Suprapubic skin (tissue), 4 donors: Measurements from ENCODE around the gene TCF15. TPM values are rescaled to one million over a fixed set of nuclear protein-coding genes. Genes with fewer than 3 reads are reported as not detected.
A peak's percentile ranks its signal among the peaks of the same experiment; 100 is the strongest.
"Not testable (repeated sequence)": the region's sequence is repeated elsewhere in the genome, so short reads cannot be mapped to it uniquely, and the experiment has no call there.

Experiments used
- DNase-seq, 2 donors: peaks; one replicate each; pipeline ENCODE4 v3.0.0-alpha.2; 2019; ENCODE audit warnings: low spot score in 2 of 2
- H3K27ac ChIP-seq: fragments of 200-600 bp; sonication (generic); one replicate; pipeline ENCODE4 v1.5.1; 2019
- H3K27me3 ChIP-seq: fragments of 200-600 bp; sonication (generic); one replicate; pipeline ENCODE4 v1.5.1; 2019
- H3K36me3 ChIP-seq: fragments of 200-600 bp; sonication (generic); one replicate; pipeline ENCODE4 v1.5.1; 2019
- H3K4me1 ChIP-seq: fragments of 200-600 bp; sonication (generic); one replicate; pipeline ENCODE4 v1.5.1; 2019
- H3K4me3 ChIP-seq: fragments of 200-600 bp; sonication (generic); one replicate; pipeline ENCODE4 v1.5.1; 2019; ENCODE audit warnings: mild to moderate bottlenecking
- H3K9me3 ChIP-seq: fragments of 200-600 bp; sonication (generic); one replicate; pipeline ENCODE4 v1.5.1; 2019
- CTCF ChIP-seq, 2 donors: fragments of 200-600 bp in 1 of 2; fragments of 450-650 bp in 1 of 2; sonication (generic) in 1 of 2; IDR thresholded peaks; one replicate each; pipeline ENCODE4 v1.5.1; 2016 to 2019; ENCODE audit warnings: antibody characterized with exemption in 2 of 2, mild to moderate bottlenecking in 1 of 2, moderate library complexity in 1 of 2
- EP300 ChIP-seq: sonication (generic); formaldehyde crosslinking; IDR thresholded peaks from one replicate; pipeline ENCODE4 v1.6.1; 2017; ENCODE audit warnings: antibody characterized with exemption
- POLR2A ChIP-seq, 2 donors: fragments of 450-650 bp; IDR thresholded peaks; one replicate each; pipeline ENCODE4 v1.6.1; 2017; ENCODE audit warnings: antibody characterized with exemption in 2 of 2, mild to moderate bottlenecking in 2 of 2, moderate library complexity in 2 of 2
- POLR2AphosphoS5 ChIP-seq, 3 donors: sonication (generic); formaldehyde crosslinking; IDR thresholded peaks; one replicate each; pipeline ENCODE4 v1.6.1; 2017; ENCODE audit warnings: antibody characterized with exemption in 3 of 3
- WGBS: methylation state at CpG from one replicate; pipeline ENCODE4 v1.1.5; 2018; 5-methylcytosine and 5-hydroxymethylcytosine counted together
- total RNA-seq, 4 donors: library from RNA; depleted of rRNA; stranded (reverse); fragments of >200 nt; gene quantifications; one replicate each; pipeline ENCODE4 v1.1.0, GENCODE V29; 2016

Gene TCF15
- total RNA-seq, 4 donors from 2014 or later, result 0.76 TPM; not detected in 3

- TF ChIP-seq CTCF (IDR thresholded peaks at IDR 0.05), result no peak
- no peak for TF ChIP-seq POLR2AphosphoS5 (IDR thresholded peaks at IDR 0.05)
- TF ChIP-seq POLR2A (IDR thresholded peaks at IDR 0.05), result no peak
- no peak for TF ChIP-seq EP300
- DNase-seq, result no peak
- Histone ChIP-seq H3K36me3 (no peaks in the 10 kb centered on the region), H3K27me3 (peaks cover 44% of the 10 kb centered on the region), H3K27ac (no peak overlapping the region), H3K4me3 (no peak overlapping the region), H3K4me1 (no peaks in the 10 kb centered on the region), H3K9me3 (no peaks in the 10 kb centered on the region)
- 64% methylated on average over 7 of the region's 7 CpGs for WGBS
These were observed 25.2 kb downstream of the TCF15 start for GRCh38 chr20:584971-585301.

- H3K4me3 ChIP-seq, result no peak overlapping the region
- H3K36me3 ChIP-seq, result no peaks in the 10 kb centered on the region
- WGBS, result 71% methylated on average over 8 of the region's 8 CpGs
- H3K4me1 ChIP-seq, result no peaks in the 10 kb centered on the region
- no peak for DNase-seq
- H3K9me3 ChIP-seq, result no peaks in the 10 kb centered on the region
- no peak overlapping the region for H3K27ac ChIP-seq
- TF ChIP-seq EP300 (no peak), POLR2A (IDR thresholded peaks at IDR 0.05) (no peak), CTCF (IDR thresholded peaks at IDR 0.05) (no peak), POLR2AphosphoS5 (IDR thresholded peaks at IDR 0.05) (no peak)
- H3K27me3 ChIP-seq, result peaks cover 46% of the 10 kb centered on the region
These were observed 25.7 kb downstream of the TCF15 start for GRCh38 chr20:584161-584970.

GRCh38 chr20:582204-582603 lies 27.9 kb downstream of the TCF15 start:
- no peak overlapping the region for H3K4me3 ChIP-seq
- no peaks in the 10 kb centered on the region for H3K36me3 ChIP-seq
- H3K27ac ChIP-seq, result no peak overlapping the region
- H3K9me3 ChIP-seq, result no peaks in the 10 kb centered on the region
- no peak for DNase-seq
- TF ChIP-seq POLR2AphosphoS5 (IDR thresholded peaks at IDR 0.05) (no peak), POLR2A (IDR thresholded peaks at IDR 0.05) (no peak), CTCF (IDR thresholded peaks at IDR 0.05) (no peak), EP300 (no peak)
- H3K27me3 ChIP-seq, result peaks cover 46% of the 10 kb centered on the region
- H3K4me1 ChIP-seq, result no peaks in the 10 kb centered on the region
- WGBS, result 56% methylated on average over 5 of the region's 5 CpGs

- not testable (repeated sequence) for DNase-seq, H3K4me3 ChIP-seq, H3K36me3 ChIP-seq, H3K4me1 ChIP-seq, H3K27ac ChIP-seq, H3K9me3 ChIP-seq
- H3K27me3 ChIP-seq, result peaks cover 48% of the 10 kb centered on the region
- WGBS, result 87% methylated on average over 8 of the region's 8 CpGs
These were observed 31.0 kb downstream of the TCF15 start for GRCh38 chr20:578940-579690.

- WGBS, result 66% methylated on average over 12 of the region's 12 CpGs
- Histone ChIP-seq H3K4me3 (no peak overlapping the region), H3K27me3 (peaks cover 53% of the 10 kb centered on the region), H3K4me1 (peaks cover 1% of the 10 kb centered on the region), H3K27ac (no peak overlapping the region), H3K36me3 (no peaks in the 10 kb centered on the region), H3K9me3 (no peaks in the 10 kb centered on the region)
- DNase-seq, result peak in 1 of 2 donors; percentile 26
- TF ChIP-seq CTCF (IDR thresholded peaks at IDR 0.05) (no peak), POLR2AphosphoS5 (IDR thresholded peaks at IDR 0.05) (no peak), EP300 (no peak), POLR2A (IDR thresholded peaks at IDR 0.05) (no peak)
These were observed 32.8 kb downstream of the TCF15 start for GRCh38 chr20:577167-577791.
